Cardiac septum (tissue), 1 donor: ENCODE data around the gene FEM1A. TPM values are rescaled to one million over a fixed set of nuclear protein-coding genes. Genes with fewer than 3 reads are reported as not detected.
"Not testable (repeated sequence)": the region's sequence is repeated elsewhere in the genome, so short reads cannot be mapped to it uniquely, and the experiment has no call there.

Experiments used
- DNase-seq: peaks from one replicate; pipeline ENCODE4 v3.0.0-alpha.2; 2020; ENCODE audit warnings: low spot score
- intact Hi-C: fragments of 100-400 bp; cut with DNase I; formaldehyde crosslinking; loops from one replicate; pipeline ENCODE4 v1.14.0; 2022
- total RNA-seq: library from RNA; stranded (reverse); fragmentation: NEBNext Ultra II Directional; extraction: Animal tissue kit (Norgen Biotek cat#: 25700); gene quantifications from one replicate; pipeline ENCODE4 v1.2.1, GENCODE V29; 2021
- donor health status: DM: no; HTN: no; CAD: no.

The FEM1A gene
- total RNA-seq, 1 donor from 2014 or later, result 33.2 TPM

- DNase-seq, result no peak
- intact Hi-C loops, result no loop called here
Measured at GRCh38 chr19:4772566-4772965, 19.0 kb upstream of the FEM1A start.

DNA sequence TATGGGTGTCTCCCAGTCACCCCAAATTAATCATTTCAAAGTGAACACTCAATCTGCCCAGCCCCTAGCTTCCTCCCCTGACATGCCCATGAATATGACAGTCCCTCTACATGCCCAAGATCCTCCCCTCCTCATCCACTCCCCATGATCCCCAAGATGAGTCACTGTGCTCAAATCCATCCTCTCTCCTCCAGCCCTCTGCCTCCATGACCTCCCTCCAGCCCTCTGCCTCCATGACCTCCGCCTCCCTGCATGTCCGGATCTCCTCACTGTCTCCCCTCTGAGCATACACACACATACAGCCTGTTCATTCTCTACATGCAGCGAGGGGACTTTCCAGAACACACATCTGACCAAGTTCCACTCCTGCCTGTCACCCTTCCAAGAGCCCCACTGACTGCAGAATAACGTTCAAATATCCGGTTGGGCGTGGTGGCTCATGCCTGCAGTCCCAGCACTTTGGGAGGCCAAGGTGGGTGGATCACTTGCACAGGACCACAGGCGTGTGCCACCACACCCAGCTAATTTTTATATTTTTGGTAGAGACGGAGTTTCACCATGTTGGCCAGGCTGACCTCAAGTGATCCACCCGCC, 18.4 kb upstream of the FEM1A start:
- intact Hi-C loops, result no loop called here
- no peak for DNase-seq

DNA sequence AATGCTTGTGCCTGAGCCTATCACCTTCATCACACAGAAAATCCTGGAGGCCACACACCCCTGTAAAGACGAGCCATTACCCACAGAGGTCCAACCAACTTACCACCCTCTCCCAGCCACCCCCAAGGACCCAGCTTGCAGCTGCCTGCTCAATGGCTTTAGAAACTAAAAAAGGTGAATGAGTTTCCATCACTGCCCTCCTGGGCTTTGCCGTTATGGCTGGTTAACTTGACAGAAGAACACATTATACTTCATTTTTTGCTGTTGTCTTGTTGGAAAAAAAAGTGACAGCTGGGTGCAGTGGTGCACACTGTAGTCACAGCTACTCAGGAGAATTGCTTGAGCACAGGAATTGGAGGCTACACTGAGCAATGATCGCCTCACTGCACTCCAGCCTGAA, 17.4 kb upstream of the FEM1A start:
- intact Hi-C loops, result no loop called here
- DNase-seq, result no peak

GRCh38 chr19:4775627-4776152, 15.8 kb upstream of the FEM1A start:
- intact Hi-C loops, result no loop called here

DNA sequence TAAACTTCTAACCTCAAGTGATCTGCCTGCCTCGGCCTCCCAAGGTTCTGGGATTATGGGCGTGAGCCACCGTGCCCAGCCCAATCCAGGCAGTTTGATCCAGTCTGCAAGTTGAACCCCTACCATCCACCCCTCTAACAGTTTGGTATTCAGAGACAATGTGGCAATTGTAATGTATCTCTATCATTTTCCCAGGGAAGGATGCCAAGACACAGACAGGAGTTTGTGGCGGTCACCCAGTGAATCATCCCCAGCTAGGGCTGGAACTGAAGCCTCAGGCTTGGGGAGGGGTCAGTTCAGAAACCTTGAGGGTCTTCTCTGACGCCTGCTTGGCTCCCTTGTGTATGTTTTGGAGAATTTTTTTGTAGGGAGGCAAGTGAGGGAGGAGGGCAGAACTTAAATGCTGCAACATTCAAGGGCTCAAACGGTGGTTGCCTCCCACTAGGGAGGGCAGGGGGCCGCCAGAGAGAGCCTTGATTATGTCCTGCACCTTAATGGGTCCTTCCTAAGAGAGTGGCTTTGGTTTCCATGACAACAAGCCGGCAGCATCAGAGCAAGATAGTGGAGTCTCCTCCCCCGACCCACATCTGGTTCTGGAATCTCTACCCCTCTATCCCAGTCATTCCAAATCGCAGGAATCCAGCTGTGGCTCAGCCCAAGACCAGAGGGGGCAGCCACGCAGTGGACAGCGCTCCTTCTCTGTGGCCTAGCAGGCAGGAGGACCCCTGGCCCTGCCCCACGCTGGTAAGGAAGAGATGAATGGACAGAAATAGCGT, 14.9 kb upstream of the FEM1A start:
- DNase-seq, result no peak
- intact Hi-C loops, result no loop called here

More at GRCh38 chr19:4775627-4776152, 15.8 kb upstream of the FEM1A start:
- DNase-seq, result no peak

- DNase-seq, intact Hi-C loops: not testable (repeated sequence)
Measured at GRCh38 chr19:4778124-4778523, 13.4 kb upstream of the FEM1A start.

DNA sequence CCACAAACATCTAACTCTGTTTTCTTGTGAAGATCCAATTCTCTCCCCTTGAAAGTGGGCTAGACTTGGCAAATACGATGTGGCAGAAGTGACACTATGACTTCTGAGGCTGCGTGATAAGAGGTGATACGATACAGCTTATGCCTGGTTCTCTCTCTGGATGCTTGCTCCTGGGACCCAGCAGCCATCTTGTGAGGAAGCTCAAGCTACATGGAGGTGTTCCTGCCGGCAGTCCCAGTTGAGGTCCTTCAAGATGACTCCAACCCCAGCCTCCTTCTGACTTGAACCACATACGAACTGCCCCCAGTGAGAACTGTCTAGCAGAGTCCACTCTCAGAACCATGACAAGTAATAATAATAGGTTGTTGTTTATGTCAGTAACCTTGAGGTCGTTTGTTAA, 10.7 kb upstream of the FEM1A start:
- no peak for DNase-seq
- intact Hi-C loops, result no loop called here

DNA sequence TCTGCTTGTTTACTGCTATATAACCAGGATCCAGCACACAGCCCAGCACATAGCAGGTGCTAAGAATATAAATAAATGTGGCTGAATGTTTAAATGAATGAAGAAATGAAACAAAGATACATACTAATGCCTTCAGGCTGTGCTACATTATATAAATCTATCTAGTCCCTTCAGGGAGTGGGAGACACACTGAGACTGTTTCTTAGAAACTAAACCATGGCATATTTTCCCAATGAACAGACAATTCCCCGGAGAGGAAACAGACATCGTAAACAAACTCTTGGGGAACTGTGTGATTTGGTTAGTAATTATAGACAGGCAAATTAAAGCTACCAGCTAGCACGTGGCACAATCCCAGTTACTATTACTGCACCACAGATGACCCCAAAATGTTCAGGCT, 9.7 kb upstream of the FEM1A start:
- no peak for DNase-seq
- intact Hi-C loops, result no loop called here

- DNase-seq, intact Hi-C loops: not testable (repeated sequence)
Measured at GRCh38 chr19:4786412-4787016, 5.0 kb upstream of the FEM1A start.

DNA sequence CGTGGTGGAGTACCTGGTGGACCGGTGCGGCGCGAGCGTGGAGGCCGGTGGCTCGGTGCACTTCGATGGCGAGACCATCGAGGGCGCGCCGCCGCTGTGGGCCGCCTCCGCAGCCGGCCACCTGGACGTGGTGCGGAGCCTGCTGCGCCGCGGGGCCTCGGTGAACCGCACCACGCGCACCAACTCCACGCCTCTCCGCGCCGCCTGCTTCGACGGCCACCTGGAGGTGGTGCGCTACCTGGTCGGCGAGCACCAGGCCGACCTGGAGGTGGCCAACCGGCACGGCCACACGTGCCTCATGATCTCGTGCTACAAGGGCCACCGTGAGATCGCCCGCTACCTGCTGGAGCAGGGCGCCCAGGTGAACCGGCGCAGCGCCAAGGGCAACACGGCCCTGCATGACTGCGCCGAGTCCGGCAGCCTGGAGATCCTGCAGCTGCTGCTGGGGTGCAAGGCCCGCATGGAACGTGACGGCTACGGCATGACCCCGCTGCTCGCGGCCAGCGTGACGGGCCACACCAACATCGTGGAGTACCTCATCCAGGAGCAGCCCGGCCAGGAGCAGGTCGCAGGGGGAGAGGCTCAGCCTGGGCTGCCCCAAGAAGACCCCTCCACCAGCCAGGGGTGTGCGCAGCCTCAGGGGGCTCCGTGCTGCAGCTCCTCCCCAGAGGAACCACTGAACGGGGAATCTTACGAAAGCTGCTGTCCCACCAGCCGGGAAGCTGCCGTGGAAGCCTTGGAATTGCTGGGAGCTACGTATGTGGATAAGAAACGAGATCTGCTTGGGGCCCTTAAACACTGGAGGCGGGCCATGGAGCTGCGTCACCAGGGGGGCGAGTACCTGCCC, 708 bp downstream of the FEM1A start:
- DNase-seq, intact Hi-C loops: not testable (repeated sequence)

DNA sequence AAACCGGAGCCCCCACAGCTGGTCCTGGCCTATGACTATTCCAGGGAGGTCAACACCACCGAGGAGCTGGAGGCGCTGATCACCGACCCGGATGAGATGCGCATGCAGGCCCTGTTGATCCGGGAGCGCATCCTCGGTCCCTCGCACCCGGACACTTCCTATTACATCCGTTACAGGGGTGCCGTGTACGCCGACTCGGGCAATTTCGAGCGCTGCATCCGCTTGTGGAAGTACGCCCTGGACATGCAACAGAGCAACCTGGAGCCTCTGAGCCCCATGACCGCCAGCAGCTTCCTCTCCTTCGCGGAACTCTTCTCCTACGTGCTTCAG, 1.3 kb downstream of the FEM1A start:
- DNase-seq, intact Hi-C loops: not testable (repeated sequence)

- intact Hi-C loops, DNase-seq: not testable (repeated sequence)
Measured at GRCh38 chr19:4793278-4793677, 1.7 kb downstream of the FEM1A start.

GRCh38 chr19:4794971-4795370, 3.4 kb downstream of the FEM1A start:
- DNase-seq, result no peak
- intact Hi-C loops, result no loop called here

- intact Hi-C loops, result no loop called here
- DNase-seq, result no peak
Measured at GRCh38 chr19:4795400-4795799, 3.9 kb downstream of the FEM1A start.

DNA sequence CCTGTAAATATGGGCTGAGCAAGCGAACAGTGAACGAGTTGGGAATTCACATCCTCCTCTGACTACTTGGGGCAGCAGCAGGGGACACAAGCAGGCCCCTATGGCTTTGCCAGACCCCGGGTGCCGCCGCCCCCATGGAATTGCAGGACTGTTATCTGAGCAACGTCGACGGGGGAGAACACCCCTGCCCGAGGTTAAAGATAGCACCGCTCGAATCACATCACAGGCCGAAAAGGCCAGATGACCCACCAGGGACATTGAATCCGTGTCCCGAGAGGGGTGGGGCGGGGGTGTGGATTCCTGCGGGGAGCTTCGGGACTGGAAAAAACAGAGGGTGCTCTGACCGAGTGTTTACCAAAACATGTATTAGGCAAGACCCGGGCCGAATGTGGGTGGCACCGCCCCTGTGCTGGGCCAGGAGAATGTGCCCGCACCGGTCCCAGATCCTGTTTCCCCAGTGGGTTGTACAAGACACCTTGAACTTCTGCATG, 9.1 kb downstream of the FEM1A start:
- intact Hi-C loops, result no loop called here
- no peak for DNase-seq

DNA sequence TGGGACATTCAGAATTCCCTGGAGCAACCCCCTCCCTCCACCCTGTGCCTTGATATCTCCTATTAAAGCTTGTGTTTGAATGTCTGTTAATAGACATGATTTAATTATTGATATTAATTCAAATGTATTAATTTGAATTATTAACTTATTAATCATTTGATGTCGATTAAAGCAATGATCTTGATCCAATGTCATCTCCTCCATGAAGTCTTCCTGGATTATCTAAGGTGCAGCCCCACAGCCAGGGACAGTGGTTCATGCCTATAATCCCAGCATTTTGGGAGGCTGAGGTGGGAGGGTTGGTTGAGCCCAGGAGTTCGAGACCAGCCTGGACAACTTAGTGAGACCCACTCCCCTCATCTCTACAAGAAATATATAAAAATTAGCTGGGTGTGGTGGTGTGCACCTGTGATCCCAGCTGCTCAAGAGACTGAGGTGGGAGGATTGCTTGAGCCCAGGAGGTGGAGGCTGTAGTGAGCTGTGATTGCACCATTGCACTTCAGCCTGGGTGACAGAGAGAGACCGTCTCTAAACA, 9.6 kb downstream of the FEM1A start:
- DNase-seq, result no peak
- intact Hi-C loops, result no loop called here

- DNase-seq, result peak; percentile 83
- intact Hi-C loops, result no loop called here
Measured at GRCh38 chr19:4802711-4803110, 11.2 kb downstream of the FEM1A start.

GRCh38 chr19:4803736-4804695, 12.5 kb downstream of the FEM1A start:
- intact Hi-C loops, result loop anchor here (1.0 kb wide), 1 partner anchor 71 kb away; no protein-coding TSS in a partner anchor
- no peak for DNase-seq
